PC-3 (cell line): ENCODE results near the gene CPT1A. TPM values are rescaled to one million over a fixed set of nuclear protein-coding genes. Genes with fewer than 3 reads are reported as not detected.

Experiments
- ATAC-seq: fragments of 200-7000 bp; cut with Tn5 transposase; 2 replicates; pipeline ENCODE4 v1.9.1; 2020; ENCODE audit warnings: mild to moderate bottlenecking, moderate library complexity
- BruUV-seq: library from RNA; stranded (reverse); fragments of 400-500 nt; replicated peaks from 2 replicates; lab custom pipeline; 2021; lab: Mats Ljungman, UMichigan
- CTCF ChIA-PET: fragments of 300-600 bp; sonication (Branson Sonifier 250); formaldehyde crosslinking; loops from one replicate; lab custom pipeline; 2022; ENCODE audit warnings: antibody characterized with exemption; lab: Charles Lee
- POLR2A ChIA-PET: fragments of 300-600 bp; sonication (Branson Sonifier 250); formaldehyde crosslinking; loops from one replicate; lab custom pipeline; 2022; ENCODE audit warnings: antibody characterized with exemption; ENCODE audit not compliant: unreplicated experiment; lab: Charles Lee
- DNase-seq: peaks from one replicate; pipeline ENCODE4 v3.0.0-alpha.2; 2015
- H2AFZ ChIP-seq: fragments of 300-600 bp; sonication (generic); 2 replicates; pipeline ENCODE4 v1.6.0; 2016; ENCODE audit warnings: antibody characterized with exemption, low read length
- H3F3A ChIP-seq: fragments of 300-600 bp; sonication (generic); one replicate; pipeline ENCODE4 v1.6.0; 2017; ENCODE audit warnings: antibody characterized with exemption, low read length, control low read depth, mild to moderate bottlenecking; ENCODE audit not compliant: unreplicated experiment
- H3K27ac ChIP-seq: fragments of 300-600 bp; sonication (generic); 2 replicates; pipeline ENCODE4 v1.5.1; 2016; ENCODE audit warnings: mild to moderate bottlenecking, low read length
- H3K27me3 ChIP-seq: fragments of 300-600 bp; sonication (generic); 2 replicates; pipeline ENCODE4 v1.6.1; 2016; ENCODE audit warnings: low read length, mixed read lengths
- H3K36me3 ChIP-seq: fragments of 300-600 bp; sonication (generic); 2 replicates; pipeline ENCODE4 v1.6.1; 2016; ENCODE audit warnings: low read depth, mixed run types, low read length, mixed read lengths
- H3K4me1 ChIP-seq: fragments of 300-600 bp; sonication (generic); 2 replicates; pipeline ENCODE4 v1.5.1; 2016; ENCODE audit warnings: low read length; ENCODE audit not compliant: insufficient read depth
- H3K4me2 ChIP-seq: fragments of 300-600 bp; sonication (generic); 2 replicates; pipeline ENCODE4 v1.6.0; 2016; ENCODE audit warnings: low read length
- H3K4me3 ChIP-seq: fragments of 300-600 bp; sonication (generic); 2 replicates; pipeline ENCODE4 v1.5.1; 2016; ENCODE audit warnings: mild to moderate bottlenecking, low read length, mixed read lengths
- H3K79me2 ChIP-seq: fragments of 300-600 bp; sonication (generic); 2 replicates; pipeline ENCODE4 v1.6.1; 2017; ENCODE audit warnings: low read length, mixed read lengths
- H3K9ac ChIP-seq: fragments of 300-600 bp; sonication (generic); 2 replicates; pipeline ENCODE4 v1.6.0; 2016; ENCODE audit warnings: mild to moderate bottlenecking, low read length
- H3K9me2 ChIP-seq: fragments of 300-600 bp; sonication (generic); replicated peaks from 2 replicates; pipeline ENCODE4 v1.6.1; 2016; ENCODE audit warnings: mixed run types, low read length, mixed read lengths
- H3K9me3 ChIP-seq: fragments of 300-600 bp; sonication (generic); 2 replicates; pipeline ENCODE4 v1.6.1; 2016; ENCODE audit warnings: low read length, mixed read lengths
- H4K20me1 ChIP-seq: fragments of 300-600 bp; sonication (generic); 2 replicates; pipeline ENCODE4 v1.6.1; 2016; ENCODE audit warnings: low read length, mixed read lengths
- EZH2 ChIP-seq: fragments of 300-600 bp; sonication (generic); IDR thresholded peaks from one replicate; pipeline ENCODE4 v1.6.1; 2017; ENCODE audit warnings: antibody characterized with exemption, mild to moderate bottlenecking, low read length; ENCODE audit not compliant: unreplicated experiment
- EZH2phosphoT487 ChIP-seq: fragments of 300-600 bp; sonication (generic); IDR thresholded peaks from 2 replicates; pipeline ENCODE4 v1.6.1; 2018; ENCODE audit warnings: mild to moderate bottlenecking, antibody characterized with exemption, low read length, borderline replicate concordance
- intact Hi-C: fragments of 100-400 bp; cut with micrococcal nuclease; formaldehyde crosslinking; loops from 2 replicates; pipeline ENCODE4 v1.9.0; 2023
- total RNA-seq: library from RNA; depleted of rRNA; stranded (reverse); fragments of >200 nt; gene quantifications from 2 replicates; pipeline ENCODE4 v1.2.3, GENCODE V29; 2014
- TF ChIP-seq, protein P1 (sequence below): fragments of 300-600 bp; sonication (generic); conservative IDR thresholded peaks from 2 replicates; pipeline ENCODE4 v1.5.1; 2017; ENCODE audit warnings: antibody characterized with exemption, low read depth, mild to moderate bottlenecking, low read length

The CPT1A gene
- total RNA-seq, 1 experiment from 2014 or later, result 38.1 TPM

DNA sequence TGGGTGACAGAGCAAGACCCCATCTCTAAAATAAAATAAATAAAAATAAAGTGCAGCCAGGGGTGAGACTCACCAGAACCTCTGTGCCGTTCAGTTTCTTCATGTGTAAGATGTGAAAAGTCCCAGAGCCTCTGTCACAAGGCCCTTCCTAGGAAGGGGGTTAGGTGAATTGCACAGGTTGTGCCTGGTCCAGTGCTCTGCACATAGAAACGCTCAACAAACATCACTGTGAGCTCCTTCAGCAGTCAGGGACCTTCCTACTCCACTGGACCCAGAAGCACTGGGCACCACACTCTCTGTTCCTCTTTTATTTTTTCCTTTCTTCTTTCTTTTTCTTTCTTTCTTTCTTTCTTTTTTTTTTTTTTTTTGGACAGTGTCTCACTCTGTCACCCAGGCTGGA, 39.6 kb upstream of the CPT1A start:
- POLR2A ChIA-PET, result no interaction called here
- intact Hi-C loops, result no loop called here

DNA sequence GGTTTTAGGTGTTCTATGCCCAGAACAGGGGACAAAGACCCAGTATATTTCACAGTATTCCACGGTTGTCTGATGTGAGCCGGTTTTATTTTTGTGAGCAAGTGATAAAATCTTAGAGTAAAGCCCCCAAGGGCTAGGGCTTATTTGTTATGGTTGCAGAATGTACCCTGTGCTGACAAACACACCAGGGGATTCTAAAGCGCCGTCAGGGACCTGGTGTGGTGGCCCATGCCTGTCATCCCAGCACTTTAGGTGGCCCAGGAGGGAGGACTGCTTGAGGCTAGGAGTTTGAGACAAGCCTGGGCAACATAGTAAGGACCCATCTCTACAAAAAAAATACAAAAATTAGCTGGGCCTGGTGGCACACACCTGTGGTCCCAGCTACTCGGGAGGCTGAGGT, 39.1 kb upstream of the CPT1A start:
- ChIA-PET POLR2A (no interaction called here), CTCF (no interaction called here)
- no peaks in the 10 kb centered on the region for H3K79me2 ChIP-seq
- TF ChIP-seq EZH2 (no peak), EZH2phosphoT487 (no peak)
- TF ChIP-seq, protein P1, sequence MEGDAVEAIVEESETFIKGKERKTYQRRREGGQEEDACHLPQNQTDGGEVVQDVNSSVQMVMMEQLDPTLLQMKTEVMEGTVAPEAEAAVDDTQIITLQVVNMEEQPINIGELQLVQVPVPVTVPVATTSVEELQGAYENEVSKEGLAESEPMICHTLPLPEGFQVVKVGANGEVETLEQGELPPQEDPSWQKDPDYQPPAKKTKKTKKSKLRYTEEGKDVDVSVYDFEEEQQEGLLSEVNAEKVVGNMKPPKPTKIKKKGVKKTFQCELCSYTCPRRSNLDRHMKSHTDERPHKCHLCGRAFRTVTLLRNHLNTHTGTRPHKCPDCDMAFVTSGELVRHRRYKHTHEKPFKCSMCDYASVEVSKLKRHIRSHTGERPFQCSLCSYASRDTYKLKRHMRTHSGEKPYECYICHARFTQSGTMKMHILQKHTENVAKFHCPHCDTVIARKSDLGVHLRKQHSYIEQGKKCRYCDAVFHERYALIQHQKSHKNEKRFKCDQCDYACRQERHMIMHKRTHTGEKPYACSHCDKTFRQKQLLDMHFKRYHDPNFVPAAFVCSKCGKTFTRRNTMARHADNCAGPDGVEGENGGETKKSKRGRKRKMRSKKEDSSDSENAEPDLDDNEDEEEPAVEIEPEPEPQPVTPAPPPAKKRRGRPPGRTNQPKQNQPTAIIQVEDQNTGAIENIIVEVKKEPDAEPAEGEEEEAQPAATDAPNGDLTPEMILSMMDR, result no peak
- DNase-seq, result no peak
- no peaks in the 10 kb centered on the region for H3K27me3 ChIP-seq
- intact Hi-C loops, result no loop called here
- no peak overlapping the region for H3K4me2 ChIP-seq
- no TSS peak for BruUV-seq
- no peaks in the 10 kb centered on the region for H3K9me3 ChIP-seq
- no peaks in the 10 kb centered on the region for H3K9me2 ChIP-seq
- no peaks in the 10 kb centered on the region for H3K36me3 ChIP-seq
- no peak overlapping the region for H2AFZ ChIP-seq
- no peak overlapping the region for H3K9ac ChIP-seq
- no peak overlapping the region for H3K27ac ChIP-seq
- H4K20me1 ChIP-seq, result no peaks in the 10 kb centered on the region
- no peak overlapping the region for H3K4me3 ChIP-seq
- H3K4me1 ChIP-seq, result no peaks in the 10 kb centered on the region
- H3F3A ChIP-seq, result no peaks in the 10 kb centered on the region
- ATAC-seq, result no peak

More for the DNA sequence above, 39.6 kb upstream of the CPT1A start:
- no peaks in the 10 kb centered on the region for H3K9me3 ChIP-seq
- H3K27me3 ChIP-seq, result no peaks in the 10 kb centered on the region
- no peaks in the 10 kb centered on the region for H3K79me2 ChIP-seq
- no peaks in the 10 kb centered on the region for H3K36me3 ChIP-seq
- DNase-seq, result no peak
- H3F3A ChIP-seq, result no peaks in the 10 kb centered on the region
- BruUV-seq, result no TSS peak
- H3K4me3 ChIP-seq, result no peak overlapping the region
- no peak overlapping the region for H3K9ac ChIP-seq
- ATAC-seq, result no peak
- H3K27ac ChIP-seq, result no peak overlapping the region
- TF ChIP-seq, protein P1, result no peak
- H3K4me1 ChIP-seq, result no peaks in the 10 kb centered on the region
- H2AFZ ChIP-seq, result no peak overlapping the region
- H3K9me2 ChIP-seq, result no peaks in the 10 kb centered on the region
- H4K20me1 ChIP-seq, result no peaks in the 10 kb centered on the region
- CTCF ChIA-PET, result no interaction called here
- H3K4me2 ChIP-seq, result no peak overlapping the region

DNA sequence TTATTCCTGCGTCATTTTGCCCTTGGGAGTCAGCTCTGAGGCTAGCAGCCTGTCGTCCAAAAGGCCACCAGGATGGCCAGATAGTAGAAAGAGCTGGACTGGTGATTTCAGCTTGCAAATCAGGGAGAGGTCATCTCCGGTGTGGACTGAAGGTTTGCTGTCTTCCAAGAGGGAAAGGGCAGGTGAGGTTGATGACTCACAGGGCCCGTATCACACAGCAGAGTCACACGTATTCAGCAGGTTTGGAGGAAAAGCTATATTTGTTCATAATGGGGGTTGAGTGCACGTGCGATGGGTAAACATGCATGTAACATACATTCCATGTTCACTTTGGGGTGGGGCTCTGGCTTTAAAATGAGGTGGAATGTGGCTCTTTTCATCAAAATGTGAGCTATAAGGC, 36.3 kb upstream of the CPT1A start:
- Histone ChIP-seq H3K9me2 (no peaks in the 10 kb centered on the region), H3K27me3 (no peaks in the 10 kb centered on the region), H3K4me2 (no peak overlapping the region), H2AFZ (no peak overlapping the region), H3K27ac (no peak overlapping the region), H4K20me1 (no peaks in the 10 kb centered on the region), H3K9me3 (no peaks in the 10 kb centered on the region), H3K79me2 (no peaks in the 10 kb centered on the region), H3K4me3 (no peak overlapping the region), H3K36me3 (no peaks in the 10 kb centered on the region), H3F3A (peaks cover under 1% of the 10 kb centered on the region), H3K4me1 (peaks cover 6% of the 10 kb centered on the region), H3K9ac (no peak overlapping the region)
- DNase-seq (no peak), ATAC-seq (no peak; the same call in 1 of the 2 replicates)
- intact Hi-C loops, result no loop called here
- ChIA-PET CTCF (no interaction called here), POLR2A (no interaction called here)
- BruUV-seq, result no TSS peak
- TF ChIP-seq EZH2 (no peak), EZH2phosphoT487 (no peak)
- TF ChIP-seq, protein P1, result no peak
